B cell (primary cell): Measurements from ENCODE around the gene HOXD9. TPM values are rescaled to one million over a fixed set of nuclear protein-coding genes. Genes with fewer than 3 reads are reported as not detected.

ENCODE experiments used
- ATAC-seq: fragments of 200-7000 bp; cut with Tn5 transposase; one replicate; pipeline ENCODE4 v1.10.0; 2021; ENCODE audit warnings: low read depth, mild to moderate bottlenecking, moderate number of reproducible peaks, moderate library complexity
- CTCF ChIA-PET: fragments of 350-600 bp; sonication (Branson Sonifier 250); formaldehyde crosslinking; loops from one replicate; lab custom pipeline; 2021; ENCODE audit warnings: antibody characterized with exemption, inconsistent platforms; lab: Charles Lee
- POLR2A ChIA-PET: fragments of 350-600 bp; sonication (Branson Sonifier 250); formaldehyde crosslinking; loops from one replicate; lab custom pipeline; 2021; ENCODE audit warnings: antibody characterized with exemption; lab: Charles Lee
- DNase-seq: peaks from one replicate; pipeline ENCODE4 v3.0.0; 2013
- H2AFZ ChIP-seq: 2 replicates; pipeline ENCODE4 v1.6.1; 2012; ENCODE audit warnings: mild to moderate bottlenecking, low read depth, low read length; ENCODE audit not compliant: insufficient read depth, poor library complexity, severe bottlenecking
- H3K27ac ChIP-seq, 2 donors: 1 replicate in 1 of 2; 2 replicates in 1 of 2; pipeline ENCODE4 v1.5.1; 2012 to 2013; ENCODE audit warnings: low read length in 2 of 2, mild to moderate bottlenecking in 2 of 2, moderate library complexity in 1 of 2
- H3K27me3 ChIP-seq, 4 experiments: fragments of 200-600 bp in 1 of 4; sonication (generic) in 1 of 4; replicated peaks in 1 of 4; 1 replicate in 2 of 4; 2 replicates in 2 of 4; pipeline versions ENCODE4 v1.6.1 to v1.7.0; 2013 to 2016; ENCODE audit warnings: low read length in 3 of 4, mild to moderate bottlenecking in 2 of 4, mixed read lengths in 1 of 4, moderate library complexity in 1 of 4; ENCODE audit not compliant: insufficient read depth in 4 of 4, control insufficient read depth in 3 of 4; ENCODE audit errors: control extremely low read depth in 1 of 4
- H3K36me3 ChIP-seq, 2 experiments: replicated peaks in 1 of 2; 1 replicate in 1 of 2; 2 replicates in 1 of 2; pipeline versions ENCODE4 v1.6.1 to v1.7.1; 2013; ENCODE audit warnings: low read length in 1 of 2; ENCODE audit not compliant: insufficient read depth in 2 of 2, control insufficient read depth in 1 of 2; ENCODE audit errors: control extremely low read depth in 1 of 2, extremely low read depth in 1 of 2
- H3K4me1 ChIP-seq, 2 donors: fragments of 200-600 bp in 1 of 2; sonication (generic) in 1 of 2; 1 replicate in 1 of 2; 2 replicates in 1 of 2; pipeline versions ENCODE4 v1.5.1 to v1.6.1; 2013 to 2017; ENCODE audit warnings: low read length in 2 of 2; ENCODE audit not compliant: control insufficient read depth in 2 of 2, insufficient read depth in 2 of 2
- H3K4me2 ChIP-seq: replicated peaks from 2 replicates; pipeline ENCODE3; 2012; ENCODE audit warnings: mild to moderate bottlenecking, low read depth, low read length; ENCODE audit not compliant: poor library complexity, severe bottlenecking
- H3K4me3 ChIP-seq, 5 experiments: fragments of 200-600 bp in 1 of 5; sonication (generic) in 1 of 5; 1 replicate in 3 of 5; 2 replicates in 2 of 5; pipeline versions ENCODE4 v1.5.1 to v1.7.0; 2011 to 2016; ENCODE audit warnings: low read length in 4 of 5, mild to moderate bottlenecking in 4 of 5, low read depth in 2 of 5, control low read depth in 1 of 5, moderate library complexity in 1 of 5; ENCODE audit not compliant: insufficient read depth in 1 of 5; ENCODE audit errors: control extremely low read depth in 1 of 5, extremely low read depth in 1 of 5
- H3K79me2 ChIP-seq: fragments of 200-600 bp; sonication (generic); one replicate; pipeline ENCODE4 v1.6.0; 2016; ENCODE audit warnings: low read length; ENCODE audit not compliant: control insufficient read depth, insufficient read depth
- H3K9ac ChIP-seq: fragments of 200-600 bp; sonication (generic); 2 replicates; pipeline ENCODE4 v1.6.1; 2017; ENCODE audit warnings: mild to moderate bottlenecking, low read length, moderate library complexity
- H3K9me3 ChIP-seq, 3 donors: one replicate each; pipeline versions ENCODE4 v1.6.1 to v1.7.1; 2013; ENCODE audit warnings: low read length in 2 of 3; ENCODE audit not compliant: control insufficient read depth in 2 of 3, insufficient read depth in 1 of 3; ENCODE audit errors: control extremely low read depth in 1 of 3
- H4K20me1 ChIP-seq: 2 replicates; pipeline ENCODE4 v1.6.0; 2012; ENCODE audit warnings: mild to moderate bottlenecking, low read length; ENCODE audit not compliant: insufficient read depth, control insufficient read depth, poor library complexity, severe bottlenecking
- H3K27ac Mint-ChIP-seq: one replicate; pipeline ENCODE4 v1.8.0; 2021; ENCODE audit warnings: mixed read lengths
- H3K27me3 Mint-ChIP-seq: one replicate; pipeline ENCODE4 v1.8.0; 2021; ENCODE audit warnings: mixed read lengths
- H3K4me1 Mint-ChIP-seq: one replicate; pipeline ENCODE4 v1.8.0; 2021; ENCODE audit warnings: mixed read lengths
- H3K4me3 Mint-ChIP-seq: one replicate; pipeline ENCODE4 v1.8.0; 2021; ENCODE audit warnings: mixed read lengths
- H3K9me3 Mint-ChIP-seq: one replicate; pipeline ENCODE4 v1.8.0; 2022; ENCODE audit warnings: mixed read lengths; ENCODE audit not compliant: insufficient read depth
- EZH2 ChIP-seq: IDR thresholded peaks from 2 replicates; pipeline ENCODE4 v1.6.1; 2012; ENCODE audit warnings: borderline replicate concordance, low read depth, mild to moderate bottlenecking, moderate library complexity, low read length; ENCODE audit not compliant: insufficient read depth, poor library complexity, severe bottlenecking
- whole genome bisulfite sequencing: methylation state at CpG from one replicate; pipeline ENCODE4 v1.1.5; 2013; ENCODE audit warnings: missing lambda C conversion rate; ENCODE audit not compliant: insufficient coverage; 5-methylcytosine and 5-hydroxymethylcytosine counted together
- intact Hi-C: fragments of 100-400 bp; cut with micrococcal nuclease; formaldehyde crosslinking; loops from one replicate; pipeline ENCODE4 v1.10.0; 2022
- polyA plus RNA-seq: library from polyadenylated mRNA; depleted of rRNA; stranded (reverse); fragments of >200 nt; gene quantifications from 2 replicates; pipeline ENCODE4 v1.2.3, GENCODE V29; 2012
- total RNA-seq, 2 donors: library from RNA; stranded (reverse); fragments of 120-200 nt in 1 of 2; gene quantifications; 1 replicate in 1 of 2; 2 replicates in 1 of 2; pipeline versions ENCODE4 v1.2.3 to v1.2.4, GENCODE V29; 2013 to 2022
- TF ChIP-seq, protein P1 (sequence below): fragments of 200-600 bp; IDR thresholded peaks from one replicate; pipeline ENCODE4 v1.8.0; 2022; ENCODE audit warnings: antibody characterized with exemption, mild to moderate bottlenecking

Gene HOXD9
- total and polyA plus RNA-seq, 2 donors (not counting 1 experiment from before 2014, with no cell fraction given) = not detected

DNA sequence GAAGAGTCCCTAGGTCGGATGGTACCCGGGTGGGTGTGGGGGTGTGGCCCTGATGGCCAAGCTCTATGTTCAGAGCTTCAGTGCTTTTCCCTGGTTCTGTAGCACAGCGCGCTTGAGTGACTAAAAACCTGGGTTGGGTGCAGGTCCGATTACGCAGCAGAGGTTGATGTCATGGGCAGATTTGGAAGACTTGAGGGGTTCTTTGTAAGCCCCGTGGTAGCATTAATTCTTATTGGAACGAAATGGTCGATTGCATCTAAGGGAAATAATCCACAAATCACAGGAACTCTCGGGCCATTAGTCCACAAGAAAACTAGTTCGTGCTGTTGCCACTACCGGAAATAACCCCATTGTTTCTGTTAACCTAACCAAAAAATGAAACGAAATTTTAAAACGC is 16.0 kb downstream of the HOXD9 start:
- ChIA-PET CTCF (interaction anchor here (0.9 to 3.8 kb wide), 4 partner anchors 12 to 514 kb away, joined by 6 to 26 read pairs (median 16); no protein-coding TSS in a partner anchor), POLR2A (no interaction called here)
- DNase-seq (no peak), ATAC-seq (no peak)
- intact Hi-C loops = no loop called here
- Histone ChIP-seq H3K79me2 (no peaks in the 10 kb centered on the region), H3K4me3 (no peak overlapping the region), H3K9ac (no peak overlapping the region), H3K27ac (no peak overlapping the region), H3K27me3 (peaks cover 0 to 91% (median 73%) of the 10 kb centered on the region in 4 experiments), H3K4me1 (peaks cover 19 to 40% of the 10 kb centered on the region in 2 donors), H3K4me2 (no peak overlapping the region), H3K36me3 (no peaks in the 10 kb centered on the region), H3K9me3 (peaks cover 0 to 33% (median 6%) of the 10 kb centered on the region in 3 donors), H4K20me1 (no peaks in the 10 kb centered on the region), H2AFZ (no peak overlapping the region)
- no peaks in the 10 kb centered on the region for H3K9me3 Mint-ChIP-seq
- WGBS = 23% methylated on average over 11 of the region's 14 CpGs
- H3K4me3 Mint-ChIP-seq = peak overlapping the region; percentile 1
- peaks cover 83% of the 10 kb centered on the region for H3K27me3 Mint-ChIP-seq
- TF ChIP-seq, protein P1, sequence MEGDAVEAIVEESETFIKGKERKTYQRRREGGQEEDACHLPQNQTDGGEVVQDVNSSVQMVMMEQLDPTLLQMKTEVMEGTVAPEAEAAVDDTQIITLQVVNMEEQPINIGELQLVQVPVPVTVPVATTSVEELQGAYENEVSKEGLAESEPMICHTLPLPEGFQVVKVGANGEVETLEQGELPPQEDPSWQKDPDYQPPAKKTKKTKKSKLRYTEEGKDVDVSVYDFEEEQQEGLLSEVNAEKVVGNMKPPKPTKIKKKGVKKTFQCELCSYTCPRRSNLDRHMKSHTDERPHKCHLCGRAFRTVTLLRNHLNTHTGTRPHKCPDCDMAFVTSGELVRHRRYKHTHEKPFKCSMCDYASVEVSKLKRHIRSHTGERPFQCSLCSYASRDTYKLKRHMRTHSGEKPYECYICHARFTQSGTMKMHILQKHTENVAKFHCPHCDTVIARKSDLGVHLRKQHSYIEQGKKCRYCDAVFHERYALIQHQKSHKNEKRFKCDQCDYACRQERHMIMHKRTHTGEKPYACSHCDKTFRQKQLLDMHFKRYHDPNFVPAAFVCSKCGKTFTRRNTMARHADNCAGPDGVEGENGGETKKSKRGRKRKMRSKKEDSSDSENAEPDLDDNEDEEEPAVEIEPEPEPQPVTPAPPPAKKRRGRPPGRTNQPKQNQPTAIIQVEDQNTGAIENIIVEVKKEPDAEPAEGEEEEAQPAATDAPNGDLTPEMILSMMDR = no peak
- TF ChIP-seq EZH2 = no peak
- H3K27ac Mint-ChIP-seq = no peak overlapping the region
- H3K4me1 Mint-ChIP-seq = peaks cover 27% of the 10 kb centered on the region

DNA sequence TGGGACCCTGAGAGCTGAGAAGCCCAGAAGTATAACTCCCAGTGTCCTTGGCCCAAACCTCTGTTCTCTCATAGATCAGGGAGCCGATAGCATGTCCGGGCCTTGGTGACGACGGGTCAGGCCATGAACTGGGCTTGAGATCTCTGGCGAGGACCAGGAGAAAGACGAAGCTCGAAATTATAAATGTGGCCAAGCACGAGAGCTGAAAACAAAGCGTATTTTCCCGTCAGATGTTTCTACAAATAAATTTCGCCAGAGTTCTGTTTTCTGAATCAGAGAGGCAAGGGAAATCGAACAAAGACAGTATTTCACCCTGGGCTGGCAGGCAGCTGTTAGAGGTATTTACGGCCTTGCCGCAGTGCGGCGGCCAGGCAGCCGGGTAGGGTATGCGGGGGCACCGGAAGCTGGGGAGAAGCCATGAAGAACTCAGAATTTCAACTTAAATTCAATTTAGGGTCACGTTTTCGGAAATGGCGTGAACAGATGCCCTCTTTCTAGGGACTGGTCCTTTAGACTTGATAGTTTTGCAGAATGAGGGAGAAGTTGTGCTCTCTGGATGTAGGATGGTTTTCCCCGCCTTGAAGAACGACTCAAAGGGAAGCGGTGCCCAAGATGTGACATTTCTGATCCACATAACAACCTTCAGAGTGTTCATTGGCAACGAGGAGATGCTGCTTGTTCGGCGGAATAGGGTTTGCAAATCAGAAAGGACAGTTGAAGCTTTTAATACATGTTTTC is 16.6 kb downstream of the HOXD9 start:
- H3K9me3 ChIP-seq = peaks cover 0 to 33% (median 6%) of the 10 kb centered on the region in 3 donors
- H3K4me2 ChIP-seq = no peak overlapping the region
- H3K4me3 ChIP-seq = no peak overlapping the region
- Mint-ChIP-seq H3K27ac (no peak overlapping the region), H3K4me1 (peaks cover 27% of the 10 kb centered on the region), H3K9me3 (no peaks in the 10 kb centered on the region), H3K27me3 (peaks cover 82% of the 10 kb centered on the region), H3K4me3 (no peak overlapping the region)
- TF ChIP-seq, protein P1 = no peak
- TF ChIP-seq EZH2 = no peak
- 12% methylated on average over 24 of the region's 28 CpGs for WGBS
- POLR2A ChIA-PET = no interaction called here
- CTCF ChIA-PET = interaction anchor here (0.7 to 3.8 kb wide), 7 partner anchors 8 to 1546 kb away, joined by 3 to 26 read pairs (median 13); no protein-coding TSS in a partner anchor
- H3K4me1 ChIP-seq = peaks cover 19 to 40% of the 10 kb centered on the region in 2 donors
- no peak for ATAC-seq
- H3K27me3 ChIP-seq = peaks cover 0 to 91% (median 73%) of the 10 kb centered on the region in 4 experiments
- DNase-seq = peak; percentile 41
- H3K9ac ChIP-seq = no peak overlapping the region
- intact Hi-C loops = no loop called here
- H3K27ac ChIP-seq = no peak overlapping the region
- no peak overlapping the region for H2AFZ ChIP-seq
- H4K20me1 ChIP-seq = no peaks in the 10 kb centered on the region
- no peaks in the 10 kb centered on the region for H3K36me3 ChIP-seq
- no peaks in the 10 kb centered on the region for H3K79me2 ChIP-seq
